A549 (cell line): Measurements from ENCODE around the gene SUMO3. TPM values are rescaled to one million over a fixed set of nuclear protein-coding genes. Genes with fewer than 3 reads are reported as not detected.

Experiments used
- ATAC-seq, 2 experiments: fragments of 200-7000 bp in 1 of 2; fragments of >200 bp in 1 of 2; cut with Nextera tagmentation in 1 of 2; cut with Tn5 transposase in 1 of 2; 3 replicates each; pipeline versions ENCODE4 v1.8.0 to v1.9.1; 2018 to 2020; ENCODE audit warnings: mild to moderate bottlenecking in 1 of 2, moderate library complexity in 1 of 2
- CTCF ChIA-PET: fragments of 300-600 bp; sonication (Branson Sonifier 250); formaldehyde crosslinking; extraction: SDS; loops from one replicate; lab custom pipeline; 2021; ENCODE audit warnings: antibody characterized with exemption, inconsistent platforms; lab: Yijun Ruan, JAX
- POLR2A ChIA-PET: fragments of 350-600 bp; formaldehyde crosslinking; extraction: SDS; loops from one replicate; lab custom pipeline; 2021; ENCODE audit warnings: antibody characterized with exemption, inconsistent platforms; lab: Yijun Ruan, JAX
- DNase-seq, 2 experiments: peaks; one replicate each; pipeline versions ENCODE4 v3.0.0 to v3.0.0-alpha.2; 2011 to 2016; ENCODE audit warnings: low read depth in 1 of 2, low spot score in 1 of 2
- FAIRE-seq: peaks from 2 replicates; lab custom pipeline; 2011; peaks lifted over from hg19 to GRCh38; lab: Jason Lieb, UNC
- H3K27ac ChIP-seq, 2 experiments: fragments of >200 bp; sonication (Bioruptor Twin); formaldehyde crosslinking; 3 replicates each; pipeline ENCODE4 v1.5.1; 2016 to 2017
- H3K4me1 ChIP-seq: fragments of >200 bp; sonication (Bioruptor Twin); formaldehyde crosslinking; 3 replicates; pipeline ENCODE4 v1.6.1; 2016
- H3K4me2 ChIP-seq: fragments of >200 bp; sonication (Bioruptor Twin); formaldehyde crosslinking; 3 replicates; pipeline ENCODE4 v1.6.1; 2016
- H3K4me3 ChIP-seq: fragments of >200 bp; sonication (Bioruptor Twin); formaldehyde crosslinking; 3 replicates; pipeline ENCODE4 v1.5.1; 2016
- H3K9me3 ChIP-seq: fragments of >200 bp; sonication (Bioruptor Twin); formaldehyde crosslinking; 3 replicates; pipeline ENCODE4 v1.6.1; 2016
- CBX2 ChIP-seq: fragments of 200-600 bp; sonication (generic); IDR thresholded peaks from 2 replicates; pipeline ENCODE4 v1.6.1; 2016; ENCODE audit warnings: low read depth, mild to moderate bottlenecking, borderline replicate concordance
- CBX8 ChIP-seq: fragments of 200-600 bp; sonication (generic); IDR thresholded peaks from 2 replicates; pipeline ENCODE4 v1.6.1; 2016
- CHD2 ChIP-seq: fragments of 150-350 bp; IDR thresholded peaks from 2 replicates; pipeline ENCODE4 v1.6.1; 2014; ENCODE audit warnings: low read length; ENCODE audit not compliant: partially characterized antibody
- EHMT2 ChIP-seq: fragments of 200-600 bp; sonication (generic); IDR thresholded peaks from 2 replicates; pipeline ENCODE4 v1.6.1; 2016; ENCODE audit warnings: antibody characterized with exemption, low read depth, mild to moderate bottlenecking, moderate library complexity
- ESRRA ChIP-seq: fragments of 150-350 bp; IDR thresholded peaks from 2 replicates; pipeline ENCODE4 v1.6.1; 2014; ENCODE audit warnings: mild to moderate bottlenecking, low read length, borderline replicate concordance
- KDM5A ChIP-seq: fragments of 200-600 bp; sonication (generic); IDR thresholded peaks from 2 replicates; pipeline ENCODE4 v1.6.1; 2016; ENCODE audit warnings: antibody characterized with exemption, mild to moderate bottlenecking
- MAFK ChIP-seq: fragments of 450-650 bp; IDR thresholded peaks from 2 replicates; pipeline ENCODE4 v1.6.1; 2014; ENCODE audit not compliant: partially characterized antibody
- MAZ ChIP-seq: fragments of 150-350 bp; IDR thresholded peaks from 2 replicates; pipeline ENCODE4 v1.6.1; 2014; ENCODE audit warnings: antibody characterized with exemption, low read depth, low read length, borderline replicate concordance
- REST ChIP-seq: fragments of 200-600 bp; sonication (generic); IDR thresholded peaks from 2 replicates; pipeline ENCODE4 v1.6.1; 2016; ENCODE audit warnings: antibody characterized with exemption, mild to moderate bottlenecking, moderate library complexity
- RNF2 ChIP-seq: fragments of 200-600 bp; sonication (generic); IDR thresholded peaks from 2 replicates; pipeline ENCODE4 v1.6.1; 2016; ENCODE audit warnings: low read depth, mild to moderate bottlenecking, antibody characterized with exemption, moderate library complexity, borderline replicate concordance
- SMC3 ChIP-seq: fragments of >200 bp; sonication (Bioruptor Twin); formaldehyde crosslinking; IDR thresholded peaks from 3 replicates; pipeline ENCODE4 v1.6.1; 2018; ENCODE audit warnings: inconsistent platforms
- SREBF2 ChIP-seq: fragments of 450-650 bp; IDR thresholded peaks from 2 replicates; pipeline ENCODE4 v1.6.1; 2014; ENCODE audit warnings: mild to moderate bottlenecking, moderate library complexity
- USF2 ChIP-seq: fragments of 450-650 bp; IDR thresholded peaks from 2 replicates; pipeline ENCODE4 v1.6.1; 2014; ENCODE audit warnings: antibody characterized with exemption
- ZFP36 ChIP-seq: fragments of 450-650 bp; IDR thresholded peaks from 2 replicates; pipeline ENCODE4 v1.6.1; 2014; ENCODE audit warnings: borderline replicate concordance; ENCODE audit not compliant: partially characterized antibody
- WGBS: methylation state at CpG from one replicate; pipeline ENCODE4 v1.1.6; 2017; ENCODE audit errors: missing lambda C conversion rate; 5-methylcytosine and 5-hydroxymethylcytosine counted together
- polyA plus RNA-seq, 4 experiments: library from polyadenylated mRNA; depleted of rRNA in 3 of 4; stranded (reverse); fragments of >200 nt; fragmentation: RNase III in 1 of 4; extraction: RNeasy Plus Mini Kit Qiagen cat#74134 plus additional on column Dnase treatment in 1 of 4; gene quantifications; 2 replicates in 3 of 4; 3 replicates in 1 of 4; pipeline ENCODE4 v1.2.3, GENCODE V29; 2011 to 2017
- TF ChIP-seq, protein P1 (sequence below): fragments of 150-350 bp; IDR thresholded peaks from 2 replicates; pipeline ENCODE4 v1.6.1; 2014; ENCODE audit warnings: low read depth, mild to moderate bottlenecking, low read length
- TF ChIP-seq, protein P2 (sequence below): fragments of 250-450 bp; sonication (Bioruptor Pico); IDR thresholded peaks from 2 replicates; pipeline ENCODE4 v1.5.0; 2020; ENCODE audit warnings: low read depth, mild to moderate bottlenecking, moderate library complexity

The SUMO3 gene
- polyA plus RNA-seq, 2 of the 4 experiments (the other 2 are of a cell fraction), result 78.4 to 110 TPM

- FAIRE-seq, result no peak
Measured at GRCh38 chr21:44765231-44766013, 52.4 kb downstream of the SUMO3 start.

GRCh38 chr21:44764319-44765230 lies 53.3 kb downstream of the SUMO3 start:
- Histone ChIP-seq H3K9me3 (no peaks in the 10 kb centered on the region), H3K4me1 (peaks cover 5% of the 10 kb centered on the region; the same call in 1 of the 3 replicates), H3K27ac (no peak overlapping the region), H3K4me2 (no peak overlapping the region), H3K4me3 (no peak overlapping the region)
- ChIA-PET CTCF (interaction anchor here (1.0 to 1.5 kb wide), 3 partner anchors 29 to 373 kb away, joined by 3 to 4 read pairs (median 3); no protein-coding TSS in a partner anchor), POLR2A (no interaction called here)
- WGBS, result 69% methylated on average over 5 of the region's 26 CpGs
- no peak for FAIRE-seq
- TF ChIP-seq USF2 (no peak), REST (no peak), EHMT2 (no peak)
- TF ChIP-seq, protein P1, sequence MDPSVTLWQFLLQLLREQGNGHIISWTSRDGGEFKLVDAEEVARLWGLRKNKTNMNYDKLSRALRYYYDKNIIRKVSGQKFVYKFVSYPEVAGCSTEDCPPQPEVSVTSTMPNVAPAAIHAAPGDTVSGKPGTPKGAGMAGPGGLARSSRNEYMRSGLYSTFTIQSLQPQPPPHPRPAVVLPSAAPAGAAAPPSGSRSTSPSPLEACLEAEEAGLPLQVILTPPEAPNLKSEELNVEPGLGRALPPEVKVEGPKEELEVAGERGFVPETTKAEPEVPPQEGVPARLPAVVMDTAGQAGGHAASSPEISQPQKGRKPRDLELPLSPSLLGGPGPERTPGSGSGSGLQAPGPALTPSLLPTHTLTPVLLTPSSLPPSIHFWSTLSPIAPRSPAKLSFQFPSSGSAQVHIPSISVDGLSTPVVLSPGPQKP, result no peak
- ATAC-seq, result peak in 1 of 2 experiments; percentile 27; a peak in 2 of 6 replicates
- no peak for DNase-seq

More at GRCh38 chr21:44765231-44766013, 52.4 kb downstream of the SUMO3 start:
- no peak for TF ChIP-seq CBX8
- TF ChIP-seq, all 56 proteins: peak for 0
- CTCF ChIA-PET, result interaction anchor here (1.0 to 1.5 kb wide), 3 partner anchors 28 to 372 kb away, joined by 3 to 4 read pairs (median 3); no protein-coding TSS in a partner anchor
- Histone ChIP-seq H3K4me2 (no peak overlapping the region), H3K4me1 (peaks cover 5% of the 10 kb centered on the region; the same call in 1 of the 3 replicates), H3K4me3 (no peak overlapping the region), H3K27ac (peak overlapping the region in 1 of 2 experiments; percentile 55; a peak in 2 of 6 replicates), H3K9me3 (no peaks in the 10 kb centered on the region)
- WGBS, result 73% methylated on average over 3 of the region's 12 CpGs
- DNase-seq (no peak), ATAC-seq (peak in 1 of 2 experiments; percentile 11; a peak in 1 of 6 replicates)
- POLR2A ChIA-PET, result interaction anchor here (0.7 kb wide), 1 partner anchor 133 kb away, joined by 3 read pairs; no protein-coding TSS in a partner anchor

DNA sequence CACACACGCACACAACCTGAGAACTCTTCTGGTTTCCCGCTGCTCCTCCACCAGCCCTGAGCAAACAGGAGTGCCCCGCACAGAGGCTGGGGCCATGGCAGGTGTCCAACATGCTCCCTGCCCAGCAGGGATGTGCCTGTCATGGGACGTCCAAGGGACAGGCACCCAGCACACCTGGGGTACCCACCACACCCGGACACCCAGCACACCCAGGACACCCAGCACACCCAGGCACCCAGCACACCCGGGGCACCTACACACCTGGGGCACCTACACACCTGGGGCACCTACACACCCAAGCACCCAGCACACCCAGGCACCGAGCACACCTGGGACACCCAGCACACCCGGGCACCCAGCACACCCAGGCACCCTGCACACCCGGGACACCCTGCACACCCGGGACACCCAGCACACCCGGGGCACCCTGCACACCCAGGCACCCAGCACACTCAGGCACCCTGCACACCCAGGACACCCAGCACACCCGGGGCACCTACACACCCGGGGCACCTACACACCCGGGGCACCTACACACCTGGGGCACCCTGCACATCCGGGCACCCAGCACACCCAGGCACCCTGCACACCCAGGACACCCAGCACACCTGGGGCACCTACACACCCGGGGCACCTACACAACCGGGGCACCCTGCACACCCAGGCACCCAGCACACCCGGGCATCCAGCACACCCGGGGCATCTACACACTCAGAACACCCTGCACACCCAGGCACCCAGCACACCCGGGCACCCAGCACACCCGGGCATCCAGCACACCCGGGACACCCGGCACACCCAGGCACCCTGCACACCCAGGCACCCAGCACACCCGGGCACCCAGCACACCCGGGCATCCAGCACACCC lies 54.2 kb downstream of the SUMO3 start:
- Histone ChIP-seq H3K4me2 (no peak overlapping the region), H3K9me3 (no peaks in the 10 kb centered on the region), H3K27ac (no peak overlapping the region), H3K4me3 (no peak overlapping the region), H3K4me1 (peaks cover 5% of the 10 kb centered on the region; the same call in 1 of the 3 replicates)
- no peak for FAIRE-seq
- ATAC-seq, result no peak
- WGBS, result 25% methylated on average over 2 of the region's 25 CpGs
- CTCF ChIA-PET, result interaction anchor here (0.7 to 1.2 kb wide), 2 partner anchors 25 to 30 kb away, joined by 3 to 4 read pairs; no protein-coding TSS in a partner anchor
- no peak for TF ChIP-seq CBX8
- TF ChIP-seq MAZ, result no peak
- TF ChIP-seq ZFP36, result no peak
- TF ChIP-seq KDM5A, result no peak
- TF ChIP-seq, protein P2, sequence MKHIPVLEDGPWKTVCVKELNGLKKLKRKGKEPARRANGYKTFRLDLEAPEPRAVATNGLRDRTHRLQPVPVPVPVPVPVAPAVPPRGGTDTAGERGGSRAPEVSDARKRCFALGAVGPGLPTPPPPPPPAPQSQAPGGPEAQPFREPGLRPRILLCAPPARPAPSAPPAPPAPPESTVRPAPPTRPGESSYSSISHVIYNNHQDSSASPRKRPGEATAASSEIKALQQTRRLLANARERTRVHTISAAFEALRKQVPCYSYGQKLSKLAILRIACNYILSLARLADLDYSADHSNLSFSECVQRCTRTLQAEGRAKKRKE, result no peak
- no peak for TF ChIP-seq SMC3
- no peak for TF ChIP-seq SREBF2
- TF ChIP-seq CBX2, result no peak
- TF ChIP-seq ESRRA, result no peak
- TF ChIP-seq, protein P1, result no peak
- TF ChIP-seq CHD2, result no peak
- TF ChIP-seq MAFK, result no peak
- TF ChIP-seq RNF2, result no peak
- DNase-seq, result no peak
- POLR2A ChIA-PET, result no interaction called here
